Vagina (tissue), 2 donors: ENCODE results near the gene VWA3B.

ENCODE experiments used
- POLR2A ChIP-seq, 2 donors: fragments of 450-650 bp; IDR thresholded peaks; one replicate each; pipeline ENCODE4 v1.6.1; 2017; ENCODE audit warnings: antibody characterized with exemption in 2 of 2, mild to moderate bottlenecking in 2 of 2, moderate library complexity in 2 of 2
- TF ChIP-seq, protein P1 (sequence below), 3 experiments: fragments of 450-650 bp in 2 of 3; fragments of 200-600 bp in 1 of 3; sonication (generic) in 1 of 3; IDR thresholded peaks; one replicate each; pipeline ENCODE4 v1.5.1; 2017 to 2019; ENCODE audit warnings: antibody characterized with exemption in 3 of 3, mild to moderate bottlenecking in 2 of 3, moderate library complexity in 2 of 3

DNA sequence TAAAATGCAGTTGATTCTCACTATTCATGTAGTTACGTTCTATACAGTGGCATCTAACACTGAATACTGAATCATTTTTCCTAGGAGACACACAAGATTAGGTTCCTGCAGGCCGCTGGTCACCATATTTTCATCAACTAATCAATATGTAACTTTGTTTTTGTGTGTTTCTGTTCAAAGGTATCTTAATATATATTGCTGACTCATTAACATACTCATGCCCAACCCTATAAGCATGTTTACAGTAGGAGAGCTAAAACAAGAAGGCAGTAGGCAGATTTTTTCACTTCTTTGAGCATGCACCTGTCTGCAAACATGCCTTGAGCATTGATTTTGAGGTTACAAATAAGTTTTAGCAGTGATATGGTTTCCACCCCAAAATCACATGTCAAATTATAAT lies 229.0 kb downstream of the VWA3B start:
- no peak for TF ChIP-seq POLR2A (IDR thresholded peaks at IDR 0.05)
- TF ChIP-seq, protein P1, sequence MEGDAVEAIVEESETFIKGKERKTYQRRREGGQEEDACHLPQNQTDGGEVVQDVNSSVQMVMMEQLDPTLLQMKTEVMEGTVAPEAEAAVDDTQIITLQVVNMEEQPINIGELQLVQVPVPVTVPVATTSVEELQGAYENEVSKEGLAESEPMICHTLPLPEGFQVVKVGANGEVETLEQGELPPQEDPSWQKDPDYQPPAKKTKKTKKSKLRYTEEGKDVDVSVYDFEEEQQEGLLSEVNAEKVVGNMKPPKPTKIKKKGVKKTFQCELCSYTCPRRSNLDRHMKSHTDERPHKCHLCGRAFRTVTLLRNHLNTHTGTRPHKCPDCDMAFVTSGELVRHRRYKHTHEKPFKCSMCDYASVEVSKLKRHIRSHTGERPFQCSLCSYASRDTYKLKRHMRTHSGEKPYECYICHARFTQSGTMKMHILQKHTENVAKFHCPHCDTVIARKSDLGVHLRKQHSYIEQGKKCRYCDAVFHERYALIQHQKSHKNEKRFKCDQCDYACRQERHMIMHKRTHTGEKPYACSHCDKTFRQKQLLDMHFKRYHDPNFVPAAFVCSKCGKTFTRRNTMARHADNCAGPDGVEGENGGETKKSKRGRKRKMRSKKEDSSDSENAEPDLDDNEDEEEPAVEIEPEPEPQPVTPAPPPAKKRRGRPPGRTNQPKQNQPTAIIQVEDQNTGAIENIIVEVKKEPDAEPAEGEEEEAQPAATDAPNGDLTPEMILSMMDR (IDR thresholded peaks at IDR 0.05) = no peak
